ENCODE results near the gene NXN.

DNA sequence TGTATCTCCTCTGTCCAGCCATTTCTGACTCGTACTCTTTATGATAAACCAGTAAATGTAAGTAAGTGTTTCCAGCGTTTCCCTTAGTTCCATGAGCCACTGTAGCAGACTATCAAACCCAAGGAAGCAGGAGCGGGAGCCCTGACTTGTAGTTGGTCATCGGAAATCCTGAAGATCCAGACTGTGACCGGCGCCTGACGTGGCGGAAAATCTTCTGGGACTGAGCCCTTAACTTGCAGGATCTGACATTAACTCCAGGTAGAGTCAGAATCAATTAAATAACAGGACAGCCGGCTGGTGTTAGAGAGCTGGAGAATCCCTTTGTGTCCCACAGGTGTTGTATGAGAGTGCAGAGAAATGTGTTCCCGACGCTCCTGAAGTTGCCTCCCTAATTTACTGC, 201.5 kb downstream of the NXN start:
- TF ChIP-seq, protein P1, sequence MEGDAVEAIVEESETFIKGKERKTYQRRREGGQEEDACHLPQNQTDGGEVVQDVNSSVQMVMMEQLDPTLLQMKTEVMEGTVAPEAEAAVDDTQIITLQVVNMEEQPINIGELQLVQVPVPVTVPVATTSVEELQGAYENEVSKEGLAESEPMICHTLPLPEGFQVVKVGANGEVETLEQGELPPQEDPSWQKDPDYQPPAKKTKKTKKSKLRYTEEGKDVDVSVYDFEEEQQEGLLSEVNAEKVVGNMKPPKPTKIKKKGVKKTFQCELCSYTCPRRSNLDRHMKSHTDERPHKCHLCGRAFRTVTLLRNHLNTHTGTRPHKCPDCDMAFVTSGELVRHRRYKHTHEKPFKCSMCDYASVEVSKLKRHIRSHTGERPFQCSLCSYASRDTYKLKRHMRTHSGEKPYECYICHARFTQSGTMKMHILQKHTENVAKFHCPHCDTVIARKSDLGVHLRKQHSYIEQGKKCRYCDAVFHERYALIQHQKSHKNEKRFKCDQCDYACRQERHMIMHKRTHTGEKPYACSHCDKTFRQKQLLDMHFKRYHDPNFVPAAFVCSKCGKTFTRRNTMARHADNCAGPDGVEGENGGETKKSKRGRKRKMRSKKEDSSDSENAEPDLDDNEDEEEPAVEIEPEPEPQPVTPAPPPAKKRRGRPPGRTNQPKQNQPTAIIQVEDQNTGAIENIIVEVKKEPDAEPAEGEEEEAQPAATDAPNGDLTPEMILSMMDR (IDR thresholded peaks at IDR 0.05; ENCODE audit: poor library complexity, severe bottlenecking), result no peak
- TF ChIP-seq TAF1 (IDR thresholded peaks at IDR 0.05; ENCODE audit: low read depth), result no peak
